WERI-Rb-1 (cell line): ENCODE results near the gene DIAPH1.

Experiments used
- DNase-seq: peaks from one replicate; pipeline ENCODE4 v3.0.0-alpha.2; 2020
- H3K27ac ChIP-seq: fragments of 250-450 bp; sonication (Bioruptor Pico); 2 replicates; pipeline ENCODE4 v1.5.1; 2020; ENCODE audit warnings: mild to moderate bottlenecking, moderate library complexity
- H3K27me3 ChIP-seq: fragments of 250-450 bp; sonication (Bioruptor Pico); 2 replicates; pipeline ENCODE4 v1.5.1; 2021; ENCODE audit warnings: mild to moderate bottlenecking, low read depth, moderate library complexity; ENCODE audit not compliant: insufficient read depth, severe bottlenecking
- H3K36me3 ChIP-seq: fragments of 250-450 bp; sonication (Bioruptor Pico); 2 replicates; pipeline ENCODE4 v1.5.1; 2020; ENCODE audit warnings: mild to moderate bottlenecking, moderate library complexity
- H3K4me3 ChIP-seq: 2 replicates; pipeline ENCODE4 v1.5.1; 2011; ENCODE audit warnings: low read depth, mild to moderate bottlenecking, control low read depth, low read length
- H3K9me3 ChIP-seq: fragments of 250-450 bp; sonication (Bioruptor Pico); 2 replicates; pipeline ENCODE4 v1.5.1; 2021; ENCODE audit warnings: mild to moderate bottlenecking, moderate library complexity; ENCODE audit not compliant: severe bottlenecking
- TF ChIP-seq, protein P1 (sequence below): IDR thresholded peaks from 2 replicates; pipeline ENCODE4 v1.5.1; 2011; ENCODE audit warnings: low read depth, mild to moderate bottlenecking, control low read depth, inconsistent platforms, low read length

The DIAPH1 gene

GRCh38 chr5:141515946-141516671 is 102.7 kb downstream of the DIAPH1 start:
- Histone ChIP-seq H3K27ac (no peak overlapping the region), H3K4me3 (no peak overlapping the region), H3K27me3 (no peaks in the 10 kb centered on the region), H3K9me3 (no peaks in the 10 kb centered on the region), H3K36me3 (peaks cover 45% of the 10 kb centered on the region)
- TF ChIP-seq, protein P1, sequence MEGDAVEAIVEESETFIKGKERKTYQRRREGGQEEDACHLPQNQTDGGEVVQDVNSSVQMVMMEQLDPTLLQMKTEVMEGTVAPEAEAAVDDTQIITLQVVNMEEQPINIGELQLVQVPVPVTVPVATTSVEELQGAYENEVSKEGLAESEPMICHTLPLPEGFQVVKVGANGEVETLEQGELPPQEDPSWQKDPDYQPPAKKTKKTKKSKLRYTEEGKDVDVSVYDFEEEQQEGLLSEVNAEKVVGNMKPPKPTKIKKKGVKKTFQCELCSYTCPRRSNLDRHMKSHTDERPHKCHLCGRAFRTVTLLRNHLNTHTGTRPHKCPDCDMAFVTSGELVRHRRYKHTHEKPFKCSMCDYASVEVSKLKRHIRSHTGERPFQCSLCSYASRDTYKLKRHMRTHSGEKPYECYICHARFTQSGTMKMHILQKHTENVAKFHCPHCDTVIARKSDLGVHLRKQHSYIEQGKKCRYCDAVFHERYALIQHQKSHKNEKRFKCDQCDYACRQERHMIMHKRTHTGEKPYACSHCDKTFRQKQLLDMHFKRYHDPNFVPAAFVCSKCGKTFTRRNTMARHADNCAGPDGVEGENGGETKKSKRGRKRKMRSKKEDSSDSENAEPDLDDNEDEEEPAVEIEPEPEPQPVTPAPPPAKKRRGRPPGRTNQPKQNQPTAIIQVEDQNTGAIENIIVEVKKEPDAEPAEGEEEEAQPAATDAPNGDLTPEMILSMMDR: no peak
- DNase-seq: no peak

- peaks cover 37% of the 10 kb centered on the region for H3K36me3 ChIP-seq
- no peaks in the 10 kb centered on the region for H3K9me3 ChIP-seq
- TF ChIP-seq, protein P1: no peak
- H3K4me3 ChIP-seq: no peak overlapping the region
- H3K27ac ChIP-seq: no peak overlapping the region
- H3K27me3 ChIP-seq: no peaks in the 10 kb centered on the region
- no peak for DNase-seq
Observed at GRCh38 chr5:141515141-141515540, 103.7 kb downstream of the DIAPH1 start.

- no peaks in the 10 kb centered on the region for H3K27me3 ChIP-seq
- H3K27ac ChIP-seq: no peak overlapping the region
- H3K36me3 ChIP-seq: peaks cover 30% of the 10 kb centered on the region
- no peaks in the 10 kb centered on the region for H3K9me3 ChIP-seq
- DNase-seq: no peak
- no peak overlapping the region for H3K4me3 ChIP-seq
- TF ChIP-seq, protein P1: no peak
Observed at GRCh38 chr5:141514330-141515133, 104.3 kb downstream of the DIAPH1 start.

DNA sequence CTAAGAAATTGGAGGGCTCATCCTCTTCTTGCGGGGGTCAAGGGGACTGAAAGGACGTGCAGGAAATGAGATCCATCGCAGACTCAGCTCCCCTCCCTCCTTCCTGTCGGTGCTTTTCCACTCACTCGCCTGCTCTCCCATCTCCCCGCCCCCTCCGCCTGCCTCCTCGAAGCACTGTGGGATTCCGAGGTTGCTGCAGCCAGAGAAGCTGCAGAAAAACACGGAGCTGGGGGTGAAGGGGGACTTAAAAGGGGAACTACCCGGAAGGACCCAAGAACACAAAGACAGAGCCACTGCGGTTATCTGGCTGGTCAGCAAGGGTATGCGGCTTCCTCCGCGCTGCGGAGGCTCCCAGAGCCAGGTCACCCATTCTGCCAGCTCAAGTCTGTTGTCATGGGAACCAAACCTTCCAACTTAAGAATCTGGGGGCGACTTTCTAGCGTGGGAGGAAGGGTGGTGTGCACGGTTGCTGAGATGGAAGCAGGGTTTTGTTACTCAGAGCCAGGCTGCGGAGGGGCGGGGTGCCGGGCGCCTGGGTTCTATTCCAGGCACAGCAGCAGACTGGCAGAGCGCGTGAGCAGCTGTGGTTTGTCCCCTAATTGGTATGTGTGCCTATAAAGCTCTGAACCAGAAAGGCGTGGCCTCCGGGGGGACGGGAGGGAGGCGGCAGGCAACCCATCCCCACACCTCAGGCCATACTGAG is 105.0 kb downstream of the DIAPH1 start:
- no peak overlapping the region for H3K27ac ChIP-seq
- DNase-seq: no peak

GRCh38 chr5:141512911-141513626 is 105.7 kb downstream of the DIAPH1 start:
- DNase-seq: no peak
- H3K36me3 ChIP-seq: peaks cover 20% of the 10 kb centered on the region
- H3K9me3 ChIP-seq: no peaks in the 10 kb centered on the region
- no peaks in the 10 kb centered on the region for H3K27me3 ChIP-seq
- H3K4me3 ChIP-seq: no peak overlapping the region
- TF ChIP-seq, protein P1: no peak
- H3K27ac ChIP-seq: no peak overlapping the region

More for the DNA sequence above, 105.0 kb downstream of the DIAPH1 start:
- H3K4me3 ChIP-seq: no peak overlapping the region
- TF ChIP-seq, protein P1: no peak
- peaks cover 23% of the 10 kb centered on the region for H3K36me3 ChIP-seq
- no peaks in the 10 kb centered on the region for H3K27me3 ChIP-seq
- H3K9me3 ChIP-seq: no peaks in the 10 kb centered on the region
